ENCODE data around the gene RANBP3L. TPM values are rescaled to one million over a fixed set of nuclear protein-coding genes. Genes with fewer than 3 reads are reported as not detected.
"Not testable (repeated sequence)": the region's sequence is repeated elsewhere in the genome, so short reads cannot be mapped to it uniquely, and the experiment has no call there.

The RANBP3L gene
- polyA plus RNA-seq, 1 experiment, result not detected

- DNase-seq (ENCODE audit: low read depth, low spot score), result no peak
- CTCF ChIA-PET, result interaction anchor here (1.0 to 1.3 kb wide), 2 partner anchors 29 to 99 kb away, joined by 3 to 8 read pairs; no protein-coding TSS in a partner anchor
These were observed 94.8 kb downstream of the RANBP3L start for GRCh38 chr5:36206913-36207312.

DNA sequence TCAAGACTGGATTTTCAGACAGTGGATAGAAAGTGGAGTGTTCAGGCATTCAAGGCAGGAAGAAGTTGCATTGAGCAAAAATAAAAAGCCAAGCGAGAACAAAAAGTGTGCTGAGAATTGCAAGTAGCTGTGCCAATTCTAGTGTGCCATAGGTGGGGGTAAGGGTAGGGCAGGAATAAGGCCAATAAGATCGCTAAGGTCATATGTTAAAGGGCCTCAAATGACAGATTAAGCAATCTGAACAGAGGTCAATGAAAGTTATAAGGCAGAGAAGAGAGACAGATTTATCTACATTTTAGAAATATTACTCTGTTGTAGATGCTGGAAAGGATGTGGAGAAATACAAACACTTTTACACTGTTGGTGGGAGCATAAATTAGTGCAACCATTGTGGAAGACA lies 96.4 kb downstream of the RANBP3L start:
- CTCF ChIA-PET, result interaction anchor here (1.7 kb wide), 1 partner anchor 9 kb away, joined by 3 read pairs; no protein-coding TSS in a partner anchor
- no peak overlapping the region for H3K4me3 ChIP-seq (ENCODE audit: low read depth, low read length)

More at GRCh38 chr5:36206913-36207312, 94.8 kb downstream of the RANBP3L start:
- H3K9me3 ChIP-seq (ENCODE audit: control insufficient read depth, insufficient read depth, low read length), result no peaks in the 10 kb centered on the region
- H3K27me3 ChIP-seq (ENCODE audit: control insufficient read depth, insufficient read depth, low read length), result no peaks in the 10 kb centered on the region
- no peak overlapping the region for H3K27ac ChIP-seq (ENCODE audit: low read depth, low read length)
- TF ChIP-seq CTCF (IDR thresholded peaks at IDR 0.05; ENCODE audit: low read depth, low read length), result no peak
- POLR2A ChIA-PET, result no interaction called here
- H3K4me3 ChIP-seq (ENCODE audit: low read depth, low read length), result no peak overlapping the region

DNA sequence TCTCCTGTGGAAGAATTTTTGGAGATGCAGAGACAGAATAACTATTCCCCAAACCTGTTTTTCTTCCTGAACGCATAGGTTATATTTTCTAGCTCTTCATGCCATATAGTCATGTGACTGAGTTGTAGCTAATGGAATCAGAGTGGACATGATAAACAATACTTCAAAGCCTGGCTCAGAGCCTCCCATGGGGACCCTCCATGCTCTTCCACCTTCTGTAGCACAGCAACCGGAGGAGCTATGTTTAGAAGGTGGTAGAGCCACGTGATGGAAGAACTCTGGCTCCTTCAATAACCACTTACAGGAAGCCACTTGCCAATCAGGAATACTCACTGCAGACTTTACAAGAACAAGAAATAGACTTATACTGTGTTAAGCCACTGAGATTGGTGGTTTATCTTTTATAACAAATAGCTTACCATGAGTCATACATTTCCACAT lies 99.2 kb downstream of the RANBP3L start:
- TF ChIP-seq CTCF (IDR thresholded peaks at IDR 0.05; ENCODE audit: low read depth, low read length), result no peak
- ChIA-PET CTCF (interaction anchor here (0.7 to 2.4 kb wide), 5 partner anchors 9 to 489 kb away, joined by 3 to 8 read pairs (median 4); no protein-coding TSS in a partner anchor), POLR2A (interaction anchor here (0.6 to 1.0 kb wide), 2 partner anchors 39 to 70 kb away, joined by 3 to 5 read pairs; partner anchors contain the start of gene NADK2)
- no peaks in the 10 kb centered on the region for H3K9me3 ChIP-seq (ENCODE audit: control insufficient read depth, insufficient read depth, low read length)
- H3K27ac ChIP-seq (ENCODE audit: low read depth, low read length), result no peak overlapping the region
- no peak overlapping the region for H3K4me3 ChIP-seq (ENCODE audit: low read depth, low read length)
- DNase-seq (ENCODE audit: low read depth, low spot score), result no peak
- H3K27me3 ChIP-seq (ENCODE audit: control insufficient read depth, insufficient read depth, low read length), result no peaks in the 10 kb centered on the region

More for the DNA sequence above, 96.4 kb downstream of the RANBP3L start:
- TF ChIP-seq CTCF (IDR thresholded peaks at IDR 0.05; ENCODE audit: low read depth, low read length), result no peak
- H3K27ac ChIP-seq (ENCODE audit: low read depth, low read length), result no peak overlapping the region
- no peaks in the 10 kb centered on the region for H3K9me3 ChIP-seq (ENCODE audit: control insufficient read depth, insufficient read depth, low read length)
- DNase-seq (ENCODE audit: low read depth, low spot score), result no peak
- H3K27me3 ChIP-seq (ENCODE audit: control insufficient read depth, insufficient read depth, low read length), result no peaks in the 10 kb centered on the region
- POLR2A ChIA-PET, result no interaction called here

GRCh38 chr5:36200513-36200912 lies 101.2 kb downstream of the RANBP3L start:
- DNase-seq (ENCODE audit: low read depth, low spot score), result no peak
- no peak overlapping the region for H3K4me3 ChIP-seq (ENCODE audit: low read depth, low read length)
- no peak overlapping the region for H3K27ac ChIP-seq (ENCODE audit: low read depth, low read length)
- ChIA-PET CTCF (interaction anchor here (2.4 kb wide), 1 partner anchor 491 kb away, joined by 8 read pairs; no protein-coding TSS in a partner anchor), POLR2A (no interaction called here)
- H3K9me3 ChIP-seq (ENCODE audit: control insufficient read depth, insufficient read depth, low read length), result no peaks in the 10 kb centered on the region
- no peaks in the 10 kb centered on the region for H3K27me3 ChIP-seq (ENCODE audit: control insufficient read depth, insufficient read depth, low read length)
- no peak for TF ChIP-seq CTCF (IDR thresholded peaks at IDR 0.05; ENCODE audit: low read depth, low read length)

DNA sequence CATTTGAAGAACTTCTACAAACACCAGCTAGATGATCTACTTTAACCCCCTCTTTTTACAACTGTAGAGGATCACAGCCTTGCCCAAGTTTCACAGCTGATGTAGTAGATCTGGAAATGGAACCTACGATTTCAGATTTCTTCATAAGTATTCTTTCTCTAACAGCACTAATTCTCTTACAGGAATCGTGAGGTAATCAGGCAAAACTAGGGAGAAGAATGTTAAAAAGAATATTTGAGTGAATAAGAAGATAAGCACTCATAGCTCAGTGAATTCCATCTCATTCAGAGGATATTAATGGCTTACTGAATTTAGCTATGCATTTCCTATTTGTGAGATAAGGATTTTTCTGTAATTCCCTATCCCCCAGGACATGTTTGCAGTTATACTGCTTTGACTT lies 102.1 kb downstream of the RANBP3L start:
- Histone ChIP-seq H3K9me3 (ENCODE audit: control insufficient read depth, insufficient read depth, low read length) (no peaks in the 10 kb centered on the region), H3K4me3 (ENCODE audit: low read depth, low read length) (no peak overlapping the region), H3K27ac (ENCODE audit: low read depth, low read length) (no peak overlapping the region), H3K27me3 (ENCODE audit: control insufficient read depth, insufficient read depth, low read length) (no peaks in the 10 kb centered on the region)
- ChIA-PET POLR2A (no interaction called here), CTCF (interaction anchor here (2.6 kb wide), 1 partner anchor 22 kb away, joined by 17 read pairs; no protein-coding TSS in a partner anchor)
- TF ChIP-seq CTCF (IDR thresholded peaks at IDR 0.05; ENCODE audit: low read depth, low read length), result no peak
- DNase-seq (ENCODE audit: low read depth, low spot score), result no peak

DNA sequence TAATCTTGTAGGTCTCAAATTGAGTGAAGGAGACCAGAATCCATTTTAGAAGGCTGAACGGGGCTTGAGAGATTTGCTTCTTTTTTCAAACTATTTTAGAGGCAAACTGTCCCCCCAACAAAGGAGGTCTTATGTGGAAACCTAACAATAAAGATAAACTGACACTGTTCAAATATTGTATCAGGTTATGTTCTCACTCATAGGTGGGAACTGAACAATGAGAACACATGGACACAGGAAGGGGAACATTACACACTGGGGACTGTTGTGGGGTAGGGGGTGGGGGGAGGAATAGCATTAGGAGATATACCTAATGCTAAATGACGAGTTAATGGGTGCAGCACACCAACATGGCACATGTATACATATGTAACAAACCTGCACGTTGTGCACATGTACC lies 102.9 kb downstream of the RANBP3L start:
- POLR2A ChIA-PET; H3K9me3 ChIP-seq (ENCODE audit: control insufficient read depth, insufficient read depth, low read length); H3K4me3 ChIP-seq (ENCODE audit: low read depth, low read length); H3K27me3 ChIP-seq (ENCODE audit: control insufficient read depth, insufficient read depth, low read length); H3K27ac ChIP-seq (ENCODE audit: low read depth, low read length); DNase-seq (ENCODE audit: low read depth, low spot score): not testable (repeated sequence)
- CTCF ChIA-PET, result interaction anchor here (2.6 kb wide), 1 partner anchor 21 kb away, joined by 17 read pairs; no protein-coding TSS in a partner anchor

All from AG04450 (cell line).